K562 (cell line): Measurements from ENCODE around the gene SNRNP40. TPM values are rescaled to one million over a fixed set of nuclear protein-coding genes. Genes with fewer than 3 reads are reported as not detected.

Source experiments
- ATAC-seq: fragments of 200-7000 bp; cut with Tn5 transposase; 3 replicates; pipeline ENCODE4 v1.9.1; 2020; ENCODE audit warnings: moderate library complexity
- BruUV-seq: library from RNA; stranded (reverse); fragments of 400-500 nt; replicated peaks from 2 replicates; lab custom pipeline; 2021; lab: Mats Ljungman, UMichigan
- CTCF ChIA-PET: fragments of 300-600 bp; formaldehyde crosslinking; extraction: SDS; loops from one replicate; lab custom pipeline; 2021; ENCODE audit warnings: low intra/inter-chr PET ratio; lab: Yijun Ruan, JAX
- POLR2A ChIA-PET: fragments of 300-600, 350-650 bp; sonication (Branson Sonifier 250); formaldehyde crosslinking; extraction: SDS; loops from one replicate; lab custom pipeline; 2021; ENCODE audit warnings: antibody characterized with exemption, inconsistent platforms; lab: Yijun Ruan, JAX
- DNase-seq, 4 experiments: peaks; one replicate each; pipeline versions ENCODE4 v3.0.0 to v3.0.0-alpha.2; 2011 to 2018; ENCODE audit warnings: low spot score in 3 of 4, mixed read lengths in 3 of 4; ENCODE audit errors: extremely low read depth in 1 of 4
- FAIRE-seq: peaks from 2 replicates; lab custom pipeline; 2011; peaks lifted over from hg19 to GRCh38; lab: Jason Lieb, UNC
- H2AFZ ChIP-seq: 2 replicates; pipeline ENCODE4 v1.6.0; 2011; ENCODE audit warnings: low read depth, low read length, control low read depth, inconsistent platforms
- H3K27ac ChIP-seq: fragments of 200-600 bp; 3 replicates; pipeline ENCODE4 v1.8.0; 2011; ENCODE audit warnings: low read depth, mild to moderate bottlenecking, control low read depth, inconsistent platforms, low read length, moderate library complexity, mixed read lengths; ENCODE audit errors: extremely low read depth
- H3K27me3 ChIP-seq, 2 experiments: fragments of 300-600 bp in 1 of 2; 2 replicates in 1 of 2; 3 replicates in 1 of 2; pipeline versions ENCODE4 v1.6.0 to v1.8.0; 2011; ENCODE audit warnings: inconsistent platforms in 2 of 2, low read length in 2 of 2, mild to moderate bottlenecking in 1 of 2, mixed read lengths in 1 of 2, moderate library complexity in 1 of 2; ENCODE audit not compliant: control insufficient read depth in 2 of 2, insufficient read depth in 2 of 2
- H3K36me3 ChIP-seq: fragments of 300-600 bp; 3 replicates; pipeline ENCODE4 v1.8.0; 2011; ENCODE audit warnings: mild to moderate bottlenecking, low read length, inconsistent platforms; ENCODE audit not compliant: control insufficient read depth, insufficient read depth
- H3K4me1 ChIP-seq, 2 experiments: fragments of 200-600 bp in 1 of 2; replicated peaks in 1 of 2; 2 replicates in 1 of 2; 3 replicates in 1 of 2; pipeline versions ENCODE4 v1.5.1 to v1.8.0; 2011; ENCODE audit warnings: inconsistent platforms in 2 of 2, low read length in 2 of 2, mild to moderate bottlenecking in 1 of 2, mixed read lengths in 1 of 2, moderate library complexity in 1 of 2; ENCODE audit not compliant: control insufficient read depth in 2 of 2, insufficient read depth in 2 of 2
- H3K4me2 ChIP-seq: 2 replicates; pipeline ENCODE4 v1.6.1; 2011; ENCODE audit warnings: low read length, control low read depth, inconsistent platforms, mixed read lengths; ENCODE audit not compliant: insufficient read depth
- H3K4me3 ChIP-seq: fragments of 200-600 bp; sonication (generic), shearing (Covaris generic); 2 replicates; pipeline ENCODE4 v1.5.1; 2016; ENCODE audit warnings: control low read depth, inconsistent platforms
- H3K79me2 ChIP-seq: fragments of 200-600 bp; 3 replicates; pipeline ENCODE4 v1.8.0; 2011; ENCODE audit warnings: low read length, inconsistent platforms; ENCODE audit not compliant: control insufficient read depth, insufficient read depth
- H3K9ac ChIP-seq, 2 experiments: 2 replicates each; pipeline versions ENCODE4 v1.6.0 to v1.6.1; 2011; ENCODE audit warnings: low read depth in 2 of 2, low read length in 2 of 2, control low read depth in 1 of 2, inconsistent platforms in 1 of 2, mild to moderate bottlenecking in 1 of 2, mixed read lengths in 1 of 2; ENCODE audit not compliant: insufficient read depth in 1 of 2
- H3K9me1 ChIP-seq: one replicate; pipeline ENCODE4 v1.6.0; 2011; ENCODE audit warnings: inconsistent platforms, mild to moderate bottlenecking, low read length, moderate library complexity; ENCODE audit not compliant: control insufficient read depth, insufficient read depth
- H3K9me3 ChIP-seq: replicated peaks from 2 replicates; pipeline ENCODE4 v1.5.1; 2011; ENCODE audit warnings: low read depth, low read length, inconsistent platforms; ENCODE audit not compliant: control insufficient read depth, insufficient read depth
- H4K20me1 ChIP-seq: replicated peaks from 2 replicates; pipeline ENCODE4 v1.6.1; 2011; ENCODE audit warnings: low read length, inconsistent platforms, mixed read lengths; ENCODE audit not compliant: control insufficient read depth, insufficient read depth
- BRD9 ChIP-seq: fragments of 450-650 bp; IDR thresholded peaks from 2 replicates; pipeline ENCODE4 v1.6.1; 2018; ENCODE audit warnings: low read depth; ENCODE audit not compliant: partially characterized antibody
- ELF4 ChIP-seq: fragments of 450-650 bp; formaldehyde crosslinking; IDR thresholded peaks from 2 replicates; pipeline ENCODE4 v1.4.0; 2022; ENCODE audit warnings: missing genetic modification characterization
- FOXJ2 ChIP-seq: fragments of 200-800 bp; sonication (Bioruptor generic); IDR thresholded peaks from 2 replicates; pipeline ENCODE4 v1.6.1; 2016; ENCODE audit warnings: missing genetic modification characterization, missing compliant biosample characterization
- HSF4 ChIP-seq: fragments of 250-450 bp; sonication (Bioruptor Pico); IDR thresholded peaks from 2 replicates; pipeline ENCODE4 v2.1.2; 2022; ENCODE audit warnings: mild to moderate bottlenecking, moderate library complexity, borderline replicate concordance
- L3MBTL2 ChIP-seq: fragments of 450-650 bp; IDR thresholded peaks from 2 replicates; pipeline ENCODE4 v1.6.1; 2016; ENCODE audit warnings: mild to moderate bottlenecking, moderate library complexity
- NCOA1 ChIP-seq: fragments of 450-650 bp; IDR thresholded peaks from 2 replicates; pipeline ENCODE4 v1.6.1; 2016; ENCODE audit warnings: low read depth
- NRF1 ChIP-seq, 2 experiments: fragments of 450-650 bp; IDR thresholded peaks in 1 of 2; conservative IDR thresholded peaks in 1 of 2; 2 replicates each; pipeline ENCODE4 v1.6.1; 2014; ENCODE audit warnings: mild to moderate bottlenecking in 2 of 2
- POLR3G ChIP-seq: IDR thresholded peaks from 2 replicates; pipeline ENCODE4 v1.6.1; 2011; ENCODE audit not compliant: insufficient read length, insufficient replicate concordance; ENCODE audit errors: extremely low read depth
- SRF ChIP-seq, 2 experiments: fragments of 250-450, 450-650 bp in 1 of 2; sonication (Bioruptor Pico) in 1 of 2; sonication (generic) in 1 of 2; formaldehyde crosslinking; IDR thresholded peaks; 2 replicates each; pipeline versions ENCODE4 v1.5.0 to v1.5.1; 2020 to 2022; ENCODE audit warnings: mild to moderate bottlenecking in 1 of 2, missing genetic modification reagents in 1 of 2
- XRCC3 ChIP-seq: fragments of 450-650 bp; IDR thresholded peaks from 2 replicates; pipeline ENCODE4 v1.6.1; 2017; ENCODE audit warnings: mild to moderate bottlenecking, moderate library complexity
- ZNF436 ChIP-seq: fragments of 250-450, 450-650 bp; sonication (Bioruptor Pico); formaldehyde crosslinking; IDR thresholded peaks from 2 replicates; pipeline ENCODE4 v1.7.0; 2020; ENCODE audit warnings: mild to moderate bottlenecking
- ZNF707 ChIP-seq: fragments of 250-450 bp; sonication (Bioruptor Pico); conservative IDR thresholded peaks from 2 replicates; pipeline ENCODE4 v1.8.0; 2022; ENCODE audit warnings: inconsistent platforms, mild to moderate bottlenecking, moderate library complexity
- WGBS: fragments of 100-300 bp; shearing (Covaris generic); methylation state at CpG from one replicate; pipeline ENCODE4 v1.1.6; 2016; ENCODE audit warnings: low coverage, mixed read lengths; ENCODE audit not compliant: insufficient coverage; ENCODE audit errors: missing lambda C conversion rate; 5-methylcytosine and 5-hydroxymethylcytosine counted together
- in situ Hi-C: fragments of 300-500 bp; cut with MboI; formaldehyde crosslinking; loops from 4 replicates; pipeline ENCODE4 v1.15.0; 2018; ENCODE audit warnings: inconsistent platforms, mixed read lengths
- intact Hi-C: fragments of 100-400 bp; cut with micrococcal nuclease; formaldehyde crosslinking; loops from 2 replicates; pipeline ENCODE4 v1.14.2; 2022
- polyA plus RNA-seq, 8 experiments: library from polyadenylated mRNA; depleted of rRNA in 4 of 8; stranded (reverse) in 5 of 8; unstranded in 3 of 8; fragments of >200 nt; fragmentation: Nextera tagmentation in 2 of 8; fragmentation: Illumina TruSeq in 1 of 8; extraction: Ambion mirVana in 2 of 8; extraction: Trizol in 1 of 8; gene quantifications; 2 replicates each; pipeline versions ENCODE4 v1.2.1 to v1.2.3, GENCODE V29; 2011 to 2014; ENCODE audit warnings: inconsistent platforms in 1 of 8, missing spikeins in 1 of 8
- total RNA-seq, 7 experiments: library from RNA; depleted of rRNA in 6 of 7; stranded (reverse); fragments of >200 nt in 6 of 7; fragmentation: Illumina TruSeq in 2 of 7; extraction: Trizol in 2 of 7; gene quantifications; 2 replicates each; pipeline versions ENCODE4 v1.2.1 to v1.2.3, GENCODE V29; 2011 to 2021; ENCODE audit warnings: low replicate concordance in 1 of 7
- TF ChIP-seq, protein P1 (sequence below): fragments of 250-450 bp; sonication (Bioruptor Pico); IDR thresholded peaks from 2 replicates; pipeline ENCODE4 v1.5.0; 2021

SNRNP40 gene
- total and polyA plus RNA-seq, 9 of the 15 experiments (the other 6 are each of a cell fraction or from before 2014, with no cell fraction given) = 48.7 to 278 (median 163) TPM

DNA sequence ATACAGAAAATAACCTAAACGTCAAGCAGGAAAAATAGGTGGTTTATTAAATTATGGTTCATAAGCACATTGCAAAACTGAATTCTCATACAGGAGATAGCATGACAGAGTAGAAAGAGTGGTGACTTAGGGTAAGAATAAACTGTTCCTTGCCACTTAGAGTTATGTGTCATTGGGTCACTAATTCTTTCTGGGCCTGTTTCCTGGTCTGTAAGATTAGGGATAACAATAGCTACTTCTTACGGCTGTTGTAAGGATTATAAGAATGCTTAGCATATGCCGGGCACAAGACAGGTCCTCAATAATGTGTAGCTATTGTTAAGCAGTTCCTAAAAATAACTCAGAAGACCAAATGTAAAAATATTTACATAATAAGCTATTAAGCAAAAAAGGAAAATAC is 24.2 kb downstream of the SNRNP40 start:
- ATAC-seq (no peak), DNase-seq (no peak), FAIRE-seq (no peak)
- POLR2A ChIA-PET = interaction anchor here (0.6 to 1.4 kb wide), 3 partner anchors 10 to 22 kb away, joined by 4 to 5 read pairs (median 5); no protein-coding TSS in a partner anchor
- Histone ChIP-seq H3K4me1 (no peaks in the 10 kb centered on the region), H3K27ac (no peak overlapping the region), H4K20me1 (no peaks in the 10 kb centered on the region), H3K9me1 (no peaks in the 10 kb centered on the region), H3K79me2 (peaks cover 3% of the 10 kb centered on the region; the same call in 1 of the 3 replicates), H2AFZ (no peak overlapping the region), H3K9me3 (no peaks in the 10 kb centered on the region), H3K36me3 (peaks cover 91% of the 10 kb centered on the region), H3K4me2 (no peak overlapping the region), H3K4me3 (no peak overlapping the region), H3K27me3 (no peaks in the 10 kb centered on the region), H3K9ac (no peak overlapping the region)
- 84% methylated on average over 3 of the region's 3 CpGs for WGBS
- no TSS peak for BruUV-seq
- intact Hi-C loops = no loop called here
- no peak for TF ChIP-seq NCOA1
- no peak for TF ChIP-seq ELF4
- TF ChIP-seq HSF4 (CRISPR knock-in tag) = no peak
- TF ChIP-seq ZNF707 = no peak
- TF ChIP-seq, protein P1, sequence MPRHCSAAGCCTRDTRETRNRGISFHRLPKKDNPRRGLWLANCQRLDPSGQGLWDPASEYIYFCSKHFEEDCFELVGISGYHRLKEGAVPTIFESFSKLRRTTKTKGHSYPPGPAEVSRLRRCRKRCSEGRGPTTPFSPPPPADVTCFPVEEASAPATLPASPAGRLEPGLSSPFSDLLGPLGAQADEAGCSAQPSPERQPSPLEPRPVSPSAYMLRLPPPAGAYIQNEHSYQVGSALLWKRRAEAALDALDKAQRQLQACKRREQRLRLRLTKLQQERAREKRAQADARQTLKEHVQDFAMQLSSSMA (CRISPR knock-in tag) = no peak
- TF ChIP-seq POLR3G = no peak
- TF ChIP-seq XRCC3 = no peak
- TF ChIP-seq L3MBTL2 = no peak
- TF ChIP-seq SRF (CRISPR knock-in tag; IDR thresholded peaks at IDR 0.05) = no peak
- TF ChIP-seq FOXJ2 = no peak
- TF ChIP-seq ZNF436 (CRISPR knock-in tag) = no peak
- no peak for TF ChIP-seq BRD9
- no peak for TF ChIP-seq NRF1 (conservative IDR thresholded peaks at IDR 0.05 in 1 of 2, IDR thresholded peaks at IDR 0.05 in 1 of 2)
- CTCF ChIA-PET = no interaction called here
- in situ Hi-C loops = no loop called here
